ENCODE measurements around the gene IPO9.

GRCh38 chr1:201902198-201902597 lies 73.2 kb downstream of the IPO9 start:
- TF ChIP-seq CTCF (IDR thresholded peaks at IDR 0.05) (no peak), POLR2A (IDR thresholded peaks at IDR 0.05) (no peak)

All from Peyer's patch (tissue), 4 donors.